ENCODE data around the gene MAML3. TPM values are rescaled to one million over a fixed set of nuclear protein-coding genes. Genes with fewer than 3 reads are reported as not detected.

Gene MAML3
- total RNA-seq, 2 donors from 2014 or later = 29.2 to 32.2 TPM

GRCh38 chr4:139753686-139754085 is 400.3 kb downstream of the MAML3 start:
- Mint-ChIP-seq H3K4me1 (peaks cover 35% of the 10 kb centered on the region), H3K27me3 (ENCODE audit: insufficient read depth) (no peaks in the 10 kb centered on the region), H3K9me3 (no peaks in the 10 kb centered on the region), H3K27ac (peak overlapping the region; percentile 27), H3K36me3 (ENCODE audit: low read depth) (no peaks in the 10 kb centered on the region), H3K4me3 (no peak overlapping the region)
- H3K27ac ChIP-seq (ENCODE audit: low read depth, low read length) = no peak overlapping the region
- H3K27me3 ChIP-seq (ENCODE audit: control insufficient read depth, insufficient read depth, low read length, poor library complexity, severe bottlenecking) = no peaks in the 10 kb centered on the region
- peaks cover 13% of the 10 kb centered on the region for H3K4me1 ChIP-seq (ENCODE audit: control insufficient read depth, insufficient read depth, low read length)
- DNase-seq = peak; percentile 13
- TF ChIP-seq, protein P1, sequence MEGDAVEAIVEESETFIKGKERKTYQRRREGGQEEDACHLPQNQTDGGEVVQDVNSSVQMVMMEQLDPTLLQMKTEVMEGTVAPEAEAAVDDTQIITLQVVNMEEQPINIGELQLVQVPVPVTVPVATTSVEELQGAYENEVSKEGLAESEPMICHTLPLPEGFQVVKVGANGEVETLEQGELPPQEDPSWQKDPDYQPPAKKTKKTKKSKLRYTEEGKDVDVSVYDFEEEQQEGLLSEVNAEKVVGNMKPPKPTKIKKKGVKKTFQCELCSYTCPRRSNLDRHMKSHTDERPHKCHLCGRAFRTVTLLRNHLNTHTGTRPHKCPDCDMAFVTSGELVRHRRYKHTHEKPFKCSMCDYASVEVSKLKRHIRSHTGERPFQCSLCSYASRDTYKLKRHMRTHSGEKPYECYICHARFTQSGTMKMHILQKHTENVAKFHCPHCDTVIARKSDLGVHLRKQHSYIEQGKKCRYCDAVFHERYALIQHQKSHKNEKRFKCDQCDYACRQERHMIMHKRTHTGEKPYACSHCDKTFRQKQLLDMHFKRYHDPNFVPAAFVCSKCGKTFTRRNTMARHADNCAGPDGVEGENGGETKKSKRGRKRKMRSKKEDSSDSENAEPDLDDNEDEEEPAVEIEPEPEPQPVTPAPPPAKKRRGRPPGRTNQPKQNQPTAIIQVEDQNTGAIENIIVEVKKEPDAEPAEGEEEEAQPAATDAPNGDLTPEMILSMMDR (conservative IDR thresholded peaks at IDR 0.05) = no peak
- no peaks in the 10 kb centered on the region for H3K9me3 ChIP-seq (ENCODE audit: control insufficient read depth, low read length)
- H3K36me3 ChIP-seq (ENCODE audit: control insufficient read depth, insufficient read depth, low read length) = peaks cover 14% of the 10 kb centered on the region
- WGBS, 2 experiments (ENCODE audit: insufficient coverage in 1 of 2, insufficient read length in 1 of 2) = 99% methylated on average over 3 of the region's 3 CpGs; no CpG with 5 or more reads in 1 of the 2 experiments
- H3K4me3 ChIP-seq (ENCODE audit: low read length) = no peak overlapping the region
- peak overlapping the region; percentile 16 for H3K9ac ChIP-seq (ENCODE audit: extremely low read depth, low read length, poor library complexity, severe bottlenecking)

DNA sequence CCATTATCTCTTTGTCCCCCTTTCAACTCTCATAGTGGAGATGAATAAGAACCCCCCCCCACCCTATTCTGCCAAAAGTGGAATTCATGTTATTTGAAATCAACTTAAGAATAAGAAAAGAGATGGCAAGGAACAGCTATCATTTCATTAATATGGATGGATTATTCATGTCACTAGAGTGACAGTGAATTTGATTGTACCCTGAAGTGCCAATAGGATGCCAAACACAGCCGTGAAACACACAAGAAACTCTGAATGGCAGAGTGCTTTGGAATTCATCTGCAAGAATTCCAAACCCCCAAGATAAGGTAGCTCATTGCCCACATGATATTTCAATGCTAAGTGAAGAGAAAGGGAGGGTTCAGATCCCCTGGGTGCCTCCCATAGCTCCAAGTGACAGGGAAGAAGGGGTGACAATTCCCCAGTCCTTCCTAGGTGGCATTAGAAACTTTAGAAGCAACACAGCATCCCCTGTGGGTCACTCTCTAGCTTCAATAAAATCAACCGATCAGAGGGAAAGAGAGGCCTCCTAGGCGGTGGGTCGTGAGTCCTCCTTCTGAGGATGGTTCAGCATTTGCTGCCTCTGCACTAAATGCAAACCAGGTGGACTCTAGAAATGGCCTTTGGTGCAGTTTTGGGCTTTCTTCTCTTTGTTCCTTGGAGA is 404.0 kb downstream of the MAML3 start:
- no peak overlapping the region for H3K4me3 ChIP-seq (ENCODE audit: low read length)
- TF ChIP-seq, protein P1 (conservative IDR thresholded peaks at IDR 0.05) = peak; percentile 29
- Mint-ChIP-seq H3K9me3 (no peaks in the 10 kb centered on the region), H3K4me1 (peaks cover 53% of the 10 kb centered on the region), H3K27me3 (ENCODE audit: insufficient read depth) (no peaks in the 10 kb centered on the region), H3K27ac (no peak overlapping the region), H3K36me3 (ENCODE audit: low read depth) (no peaks in the 10 kb centered on the region), H3K4me3 (no peak overlapping the region)
- no peak overlapping the region for H3K9ac ChIP-seq (ENCODE audit: extremely low read depth, low read length, poor library complexity, severe bottlenecking)
- no peaks in the 10 kb centered on the region for H3K27me3 ChIP-seq (ENCODE audit: control insufficient read depth, insufficient read depth, low read length, poor library complexity, severe bottlenecking)
- H3K36me3 ChIP-seq (ENCODE audit: control insufficient read depth, insufficient read depth, low read length) = peaks cover 5% of the 10 kb centered on the region
- H3K27ac ChIP-seq (ENCODE audit: low read depth, low read length) = no peak overlapping the region
- 89 to 91% methylated on average over 4 of the region's 4 CpGs for WGBS, 2 experiments (ENCODE audit: insufficient coverage in 1 of 2, insufficient read length in 1 of 2)
- peaks cover 16% of the 10 kb centered on the region for H3K4me1 ChIP-seq (ENCODE audit: control insufficient read depth, insufficient read depth, low read length)
- H3K9me3 ChIP-seq (ENCODE audit: control insufficient read depth, low read length) = no peaks in the 10 kb centered on the region
- peak; percentile 40 for DNase-seq

DNA sequence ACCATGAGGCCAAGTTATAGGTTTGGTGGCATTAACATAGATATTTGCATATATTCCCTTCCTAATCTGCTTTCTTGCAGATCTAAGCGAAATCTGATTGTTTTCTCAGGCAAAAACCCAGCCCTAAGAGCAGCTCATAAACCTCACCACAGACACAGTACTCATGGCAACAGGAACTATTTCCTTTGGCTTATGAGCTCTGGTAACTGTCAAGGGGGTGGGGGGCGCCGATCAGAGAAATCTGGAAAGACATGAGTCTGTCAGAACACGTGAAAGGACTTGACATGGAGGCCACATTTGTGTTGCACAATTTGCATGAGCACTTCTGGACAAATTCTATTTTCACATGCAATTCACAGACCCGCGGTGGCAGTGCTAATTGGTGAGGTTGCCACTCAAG is 404.6 kb downstream of the MAML3 start:
- no peak for DNase-seq
- H3K27me3 Mint-ChIP-seq (ENCODE audit: insufficient read depth) = no peaks in the 10 kb centered on the region
- H3K9me3 Mint-ChIP-seq = no peaks in the 10 kb centered on the region
- H3K36me3 ChIP-seq (ENCODE audit: control insufficient read depth, insufficient read depth, low read length) = peaks cover 3% of the 10 kb centered on the region
- TF ChIP-seq, protein P1 (conservative IDR thresholded peaks at IDR 0.05) = no peak
- H3K36me3 Mint-ChIP-seq (ENCODE audit: low read depth) = no peaks in the 10 kb centered on the region
- peaks cover 57% of the 10 kb centered on the region for H3K4me1 Mint-ChIP-seq
- peaks cover 16% of the 10 kb centered on the region for H3K4me1 ChIP-seq (ENCODE audit: control insufficient read depth, insufficient read depth, low read length)
- no peaks in the 10 kb centered on the region for H3K27me3 ChIP-seq (ENCODE audit: control insufficient read depth, insufficient read depth, low read length, poor library complexity, severe bottlenecking)
- H3K4me3 ChIP-seq (ENCODE audit: low read length) = no peak overlapping the region
- no peak overlapping the region for H3K4me3 Mint-ChIP-seq
- no peak overlapping the region for H3K27ac ChIP-seq (ENCODE audit: low read depth, low read length)
- H3K9me3 ChIP-seq (ENCODE audit: control insufficient read depth, low read length) = no peaks in the 10 kb centered on the region
- no peak overlapping the region for H3K27ac Mint-ChIP-seq
- 81 to 93% methylated on average over 3 to 6 of the region's 6 CpGs for WGBS, 2 experiments (ENCODE audit: insufficient coverage in 1 of 2, insufficient read length in 1 of 2)
- no peak overlapping the region for H3K9ac ChIP-seq (ENCODE audit: extremely low read depth, low read length, poor library complexity, severe bottlenecking)
